Peyer's patch (tissue), 4 donors: ENCODE measurements around the gene ATF2.

Experiments
- CTCF ChIP-seq, 6 experiments: fragments of 450-650 bp in 4 of 6; fragments of 200-600 bp in 2 of 6; sonication (generic) in 1 of 6; IDR thresholded peaks; one replicate each; pipeline ENCODE4 v1.5.1; 2017 to 2019; ENCODE audit warnings: antibody characterized with exemption in 6 of 6, mild to moderate bottlenecking in 3 of 6, moderate library complexity in 1 of 6
- POLR2A ChIP-seq, 2 donors: fragments of 450-650 bp; IDR thresholded peaks; one replicate each; pipeline ENCODE4 v1.5.1; 2017; ENCODE audit warnings: antibody characterized with exemption in 2 of 2, mild to moderate bottlenecking in 2 of 2, moderate library complexity in 2 of 2

- TF ChIP-seq CTCF (IDR thresholded peaks at IDR 0.05) (peak in 1 of 6 experiments; percentile 22), POLR2A (IDR thresholded peaks at IDR 0.05) (no peak)
These were observed 137.4 kb downstream of the ATF2 start for GRCh38 chr2:175030380-175031271.
